GM19324 (cell line): ENCODE measurements around the gene CDH13.

Experiments used
- ATAC-seq: cut with Tn5 transposase; IDR thresholded peaks from one replicate; pipeline ENCODE4 v1.9.1; 2021; ENCODE audit warnings: mild to moderate bottlenecking, moderate library complexity; ENCODE audit not compliant: unreplicated experiment, low FRiP score

CDH13 gene

DNA sequence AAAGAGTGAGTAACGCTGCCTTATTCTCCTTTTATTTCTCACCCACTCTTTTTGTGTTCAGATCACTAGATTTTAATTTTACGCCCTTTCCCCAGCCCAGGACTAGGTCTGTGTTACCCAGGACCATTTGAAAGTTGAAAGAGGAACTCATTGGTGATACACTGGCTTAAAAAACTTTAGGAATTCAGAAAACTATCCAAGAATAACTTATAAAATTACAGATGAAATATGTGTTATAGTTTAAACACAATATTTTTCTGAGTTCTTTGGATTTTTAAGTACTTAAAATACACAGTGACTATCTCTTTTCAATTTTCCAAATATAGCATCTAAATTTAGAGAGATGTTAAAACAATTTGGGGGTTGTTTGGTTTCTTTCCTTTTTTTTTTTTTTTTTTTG, 385.2 kb downstream of the CDH13 start:
- no peak for ATAC-seq

DNA sequence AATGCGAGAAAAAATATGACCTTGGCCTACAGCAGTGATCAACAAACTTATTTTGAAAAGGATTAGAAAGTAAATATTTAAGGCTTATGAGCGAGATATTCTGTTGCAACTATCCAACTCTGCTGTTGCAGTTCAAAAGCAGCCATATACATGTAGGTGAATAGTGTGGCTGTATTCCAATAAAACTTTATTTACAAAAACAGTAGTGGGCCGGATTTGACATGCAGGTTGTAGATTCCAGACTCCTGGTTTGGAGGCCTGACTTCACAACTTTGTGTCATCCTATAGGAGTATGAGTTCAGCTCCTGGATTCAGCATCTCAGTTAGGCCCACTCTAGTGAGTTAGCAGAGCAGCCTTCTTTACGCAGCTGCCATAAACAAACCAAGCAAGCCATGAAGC, 386.3 kb downstream of the CDH13 start:
- ATAC-seq, result no peak

DNA sequence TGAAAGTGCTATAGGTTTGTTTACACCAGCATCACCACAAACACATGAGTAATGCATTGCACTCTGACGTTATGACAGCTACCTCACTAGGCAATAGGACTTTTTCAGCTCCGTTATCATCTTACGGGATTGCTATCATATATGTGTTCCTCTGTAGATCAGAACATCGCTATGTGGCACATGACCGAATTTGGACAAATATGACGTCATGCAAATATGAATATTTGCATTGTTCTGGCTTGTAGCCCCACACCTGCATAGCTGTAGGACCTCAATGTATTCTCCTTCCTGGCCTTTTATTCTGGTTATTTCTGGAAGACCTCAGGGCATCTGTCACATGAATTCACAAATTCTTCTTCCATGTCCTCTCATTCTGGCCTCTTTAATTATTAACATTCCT, 393.2 kb downstream of the CDH13 start:
- ATAC-seq, result no peak

DNA sequence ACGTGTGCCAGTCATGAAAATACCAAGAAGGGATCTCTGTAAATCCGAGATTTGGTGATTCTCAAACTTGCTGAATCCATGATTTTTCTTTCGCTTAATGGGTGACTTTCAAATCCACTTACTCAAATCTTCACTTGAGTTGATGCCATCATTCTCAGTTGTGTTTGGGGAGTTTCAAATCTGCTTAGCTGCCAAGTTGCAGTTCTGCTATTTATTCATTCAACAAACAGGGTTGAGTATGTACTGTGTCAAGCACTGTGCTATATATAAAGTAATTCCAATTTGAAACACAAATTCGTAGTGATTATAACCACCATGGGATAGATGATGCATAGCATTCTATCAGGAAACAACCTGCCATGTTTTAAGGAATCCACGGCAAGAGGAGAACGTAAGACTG, 394.3 kb downstream of the CDH13 start:
- ATAC-seq, result no peak

DNA sequence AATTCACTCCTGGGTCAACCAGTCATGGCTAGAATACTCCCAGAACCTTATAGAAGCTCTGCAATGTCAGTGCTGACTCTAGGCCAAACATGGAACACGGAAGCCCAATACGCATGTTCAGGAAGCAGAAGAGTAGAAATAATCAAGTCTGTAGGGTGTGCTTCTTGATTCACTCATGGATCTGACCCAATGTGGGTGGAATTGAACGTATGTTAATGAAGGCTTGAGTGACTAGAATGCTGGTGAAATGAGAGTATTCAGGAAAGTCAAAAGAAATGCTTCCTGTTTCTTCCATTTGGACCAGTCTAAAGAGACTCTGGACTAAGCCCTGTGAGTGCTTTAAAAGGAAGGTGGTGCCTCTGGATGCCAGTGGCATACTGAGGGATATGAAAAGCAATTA, 395.0 kb downstream of the CDH13 start:
- no peak for ATAC-seq

DNA sequence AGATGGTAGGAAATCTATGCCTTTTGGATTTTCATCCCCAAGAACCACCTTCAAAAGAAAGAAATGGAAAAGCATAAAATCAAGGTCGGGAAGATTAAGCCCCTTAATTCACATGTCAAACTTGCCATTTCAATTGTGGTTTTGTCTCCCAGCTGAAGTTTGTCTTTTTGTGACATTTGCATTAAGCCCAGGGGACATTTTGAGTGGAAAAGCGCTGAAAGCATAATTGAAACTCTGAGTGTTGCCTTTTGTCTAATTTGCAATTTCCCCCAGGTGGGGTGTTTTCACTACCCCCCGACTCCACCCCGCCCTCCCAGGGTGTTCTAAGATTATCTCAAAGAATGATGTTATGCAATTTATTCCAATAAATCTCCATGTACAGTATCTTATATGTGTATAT, 396.2 kb downstream of the CDH13 start:
- no peak for ATAC-seq

DNA sequence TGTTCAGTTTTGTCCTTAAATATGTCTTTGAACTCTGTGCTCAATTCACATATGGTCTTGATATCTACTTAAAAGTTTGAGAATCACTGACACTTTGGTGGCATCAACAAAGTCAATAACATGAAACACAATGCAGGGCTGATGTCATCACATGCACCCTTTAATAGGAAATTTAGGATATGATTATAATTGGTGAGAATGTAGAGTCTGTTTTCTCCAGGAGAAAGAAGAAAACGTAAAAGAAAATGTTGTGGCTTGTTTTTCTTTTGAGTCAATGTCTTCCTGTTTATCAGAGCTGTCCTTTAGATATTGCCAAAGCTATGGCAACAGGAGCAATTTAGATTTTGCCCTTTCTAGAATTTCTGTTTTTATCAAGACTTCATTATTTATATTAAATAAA, 396.9 kb downstream of the CDH13 start:
- ATAC-seq, result no peak

DNA sequence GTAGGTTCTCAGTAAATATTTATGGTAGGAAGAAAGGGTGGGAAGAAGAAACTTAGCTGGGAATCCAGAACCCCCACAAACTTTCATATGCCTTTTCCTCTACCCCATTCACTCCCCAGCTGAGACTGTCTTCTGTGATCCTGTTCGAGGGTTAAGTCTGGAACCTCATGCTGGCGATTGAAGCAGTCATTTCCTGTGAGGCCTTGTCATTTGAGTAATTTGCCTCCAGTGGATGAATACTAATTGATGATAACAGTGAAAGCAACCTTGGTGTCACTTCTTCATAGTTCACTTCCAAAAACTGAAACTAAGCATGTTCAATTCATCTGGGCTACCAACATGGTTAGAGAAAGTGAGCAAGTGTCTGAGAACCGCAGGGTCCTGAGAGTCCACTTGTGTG, 401.2 kb downstream of the CDH13 start:
- ATAC-seq, result no peak

DNA sequence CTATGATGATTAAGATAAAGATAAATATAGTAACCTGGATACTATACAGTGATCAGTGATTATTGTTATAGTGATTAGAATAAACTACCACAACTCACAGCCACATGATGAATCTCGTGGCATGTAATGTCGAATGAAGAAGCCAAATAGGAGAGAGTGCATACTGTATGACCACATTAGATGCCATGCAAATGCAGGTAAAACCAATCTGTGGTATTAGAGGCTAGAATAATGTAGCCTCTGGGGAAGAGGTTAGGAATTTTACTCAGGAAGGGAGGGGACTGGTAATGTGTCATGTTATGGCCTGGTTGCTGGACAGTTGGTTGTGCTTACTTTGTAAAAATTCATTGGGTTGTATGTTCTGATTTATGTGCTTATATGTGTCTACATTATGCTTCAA, 402.7 kb downstream of the CDH13 start:
- no peak for ATAC-seq

DNA sequence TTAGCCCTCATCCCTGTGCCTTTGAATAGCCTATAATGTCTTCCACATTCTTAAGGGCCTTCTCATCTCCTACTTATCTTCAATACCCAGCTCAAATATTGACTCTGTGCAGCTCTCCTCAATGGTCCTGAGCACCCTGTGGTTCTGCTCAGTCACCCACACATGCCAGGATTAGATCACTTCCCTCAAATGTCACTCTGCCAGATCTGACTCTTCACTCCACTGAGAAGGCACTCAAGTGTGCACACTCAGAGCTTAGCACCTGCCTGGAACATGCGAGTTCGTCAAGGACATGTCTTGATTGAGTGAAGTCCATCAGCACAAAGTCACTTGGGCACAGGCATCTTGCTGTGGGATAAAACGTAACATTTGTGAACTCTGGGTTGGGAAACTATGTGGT, 404.8 kb downstream of the CDH13 start:
- ATAC-seq, result no peak

DNA sequence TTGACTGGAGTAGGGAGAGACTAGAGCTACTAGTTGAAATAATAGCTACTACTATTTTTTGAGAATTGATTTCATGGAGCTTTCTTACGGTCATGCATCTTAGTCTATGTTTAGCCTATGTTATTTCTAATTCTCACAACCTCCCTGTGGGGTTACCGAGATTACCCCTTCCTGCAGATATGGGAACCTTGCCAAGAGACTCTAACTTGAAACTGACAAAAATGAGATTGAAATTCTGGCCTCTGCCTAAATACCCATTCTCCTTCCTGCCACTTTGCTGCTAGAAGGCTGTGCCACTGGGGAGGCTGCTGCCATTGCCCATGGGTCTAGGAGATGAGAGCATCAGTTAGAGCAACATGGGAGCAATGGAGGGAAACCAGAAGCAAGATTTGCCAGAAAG, 410.3 kb downstream of the CDH13 start:
- ATAC-seq, result no peak

DNA sequence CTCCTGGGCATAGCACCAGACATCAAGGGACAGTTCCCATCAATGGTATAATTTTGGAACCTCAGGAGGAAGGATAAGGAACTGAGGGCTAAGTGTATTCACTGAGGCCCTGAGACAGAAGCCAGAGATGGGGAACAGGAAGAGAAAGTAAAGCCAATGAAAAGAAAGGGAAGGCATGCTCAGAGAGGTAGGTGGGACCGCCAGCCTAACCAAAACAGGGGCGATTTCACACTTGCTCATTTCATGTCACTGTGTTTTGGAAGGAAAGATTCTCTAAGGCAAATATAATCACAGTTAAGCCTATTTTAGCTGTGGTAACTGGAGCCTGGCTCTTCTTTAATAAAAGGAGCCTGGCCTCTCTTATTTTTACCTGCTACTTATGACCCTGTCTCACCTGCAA, 411.1 kb downstream of the CDH13 start:
- ATAC-seq, result no peak

DNA sequence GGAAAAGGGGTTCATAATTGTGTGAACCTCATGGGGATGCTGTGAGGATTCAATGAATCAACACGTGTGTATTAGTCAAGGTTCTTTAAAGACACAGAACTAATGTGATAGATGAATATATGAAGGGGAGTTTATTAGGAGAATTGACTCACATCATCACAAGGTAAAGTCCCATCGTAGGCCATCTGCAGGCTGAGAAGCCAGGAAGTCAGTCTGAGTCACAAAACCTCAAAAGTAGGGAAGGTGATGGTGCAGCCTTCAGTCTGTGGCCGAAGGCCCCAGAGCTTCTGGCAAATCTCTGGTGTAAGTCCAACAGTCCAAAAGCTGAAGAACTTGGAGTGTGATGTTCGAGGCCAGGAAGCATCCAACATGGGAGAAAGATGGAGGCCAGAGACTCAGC, 413.4 kb downstream of the CDH13 start:
- no peak for ATAC-seq

DNA sequence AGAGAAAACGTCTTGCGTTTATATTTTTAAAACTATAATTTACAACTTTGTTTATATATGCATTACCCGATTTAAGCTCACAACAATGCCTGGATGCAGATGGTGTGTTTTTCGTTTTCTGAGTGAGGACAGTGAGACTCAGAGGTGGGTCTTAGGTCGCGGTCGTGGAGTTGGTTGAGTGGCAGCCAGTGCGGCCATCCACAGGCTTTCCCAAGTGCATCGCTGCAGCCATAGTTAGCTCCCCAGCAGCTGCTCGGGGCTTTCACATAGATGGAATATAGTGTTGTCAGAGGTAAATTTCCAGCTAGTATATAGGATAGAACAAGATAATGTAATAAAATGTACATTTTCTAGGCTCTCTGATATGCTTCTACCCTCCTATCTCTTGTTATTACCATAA, 417.8 kb downstream of the CDH13 start:
- ATAC-seq, result no peak

DNA sequence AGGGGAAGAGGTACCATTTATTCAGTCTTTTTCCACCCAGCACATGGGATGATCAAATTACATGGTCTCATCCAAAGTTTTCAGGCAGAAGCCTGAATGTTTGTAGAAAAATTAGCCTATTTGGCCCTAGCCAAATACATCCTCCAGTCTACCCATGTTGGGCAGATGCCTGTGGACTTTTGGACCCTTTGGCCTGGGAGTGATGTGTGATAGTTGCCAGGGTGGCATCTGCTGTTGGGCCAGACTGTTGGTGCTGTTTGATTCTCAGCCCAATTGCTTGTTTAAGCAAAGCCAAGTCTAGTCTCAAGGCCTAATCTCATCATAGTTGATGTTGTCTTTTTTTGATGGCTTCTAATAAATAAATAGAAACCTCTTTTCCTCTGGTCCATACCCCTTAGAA, 419.0 kb downstream of the CDH13 start:
- no peak for ATAC-seq

DNA sequence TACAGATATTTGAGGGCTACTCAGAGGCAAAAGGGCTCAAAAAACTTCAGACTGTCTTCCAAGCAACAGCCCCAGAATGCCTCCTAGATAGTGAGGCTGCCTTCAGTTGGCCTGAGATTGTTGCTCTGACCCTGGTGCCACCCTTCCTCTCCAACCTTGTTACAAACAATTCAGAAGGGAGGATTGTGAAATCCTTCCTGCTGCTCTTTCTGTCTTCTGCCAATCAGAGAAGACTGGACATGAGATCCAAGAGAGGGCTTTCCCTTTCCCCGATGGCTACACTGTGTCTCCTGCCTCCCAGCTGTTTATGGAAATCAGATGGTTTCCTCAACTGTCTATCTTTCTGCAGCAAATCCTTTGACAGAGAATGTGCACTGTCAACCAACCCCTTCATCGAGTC, 419.9 kb downstream of the CDH13 start:
- no peak for ATAC-seq

DNA sequence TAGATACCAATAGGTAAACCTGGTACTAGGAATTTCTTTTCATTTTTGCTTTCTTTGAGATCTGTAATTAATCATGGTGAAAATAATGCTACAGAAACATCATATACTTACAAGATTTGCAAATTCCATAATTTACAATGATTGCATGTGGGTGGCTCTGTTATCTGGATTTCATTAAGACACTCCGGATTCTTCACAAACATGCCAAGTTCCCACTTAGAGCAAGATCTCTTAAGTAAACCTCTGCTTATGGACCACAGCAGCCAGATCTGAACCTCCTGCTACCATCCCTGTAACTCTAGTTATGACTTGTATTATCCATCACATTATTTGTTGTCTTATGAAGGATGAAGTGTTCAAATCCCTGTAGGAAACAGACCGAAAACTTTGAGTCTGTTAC, 424.7 kb downstream of the CDH13 start:
- no peak for ATAC-seq

DNA sequence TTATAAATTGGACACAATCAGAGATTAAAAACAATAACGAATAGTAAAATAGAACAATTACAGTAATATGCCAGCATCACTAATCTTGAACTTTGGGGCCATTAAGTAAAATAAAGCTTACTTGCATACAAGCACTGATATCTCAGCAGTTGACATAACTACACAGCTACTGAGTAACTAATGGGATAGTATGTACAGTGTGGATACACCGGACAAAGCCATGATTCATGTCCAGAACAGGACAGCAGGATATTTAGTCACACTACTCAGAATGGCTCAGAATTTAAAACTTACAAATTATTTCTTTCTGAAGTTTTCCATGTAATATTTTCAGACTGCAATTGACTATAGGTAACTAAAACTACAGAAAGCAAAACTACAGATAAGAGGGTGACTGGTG, 427.5 kb downstream of the CDH13 start:
- no peak for ATAC-seq

DNA sequence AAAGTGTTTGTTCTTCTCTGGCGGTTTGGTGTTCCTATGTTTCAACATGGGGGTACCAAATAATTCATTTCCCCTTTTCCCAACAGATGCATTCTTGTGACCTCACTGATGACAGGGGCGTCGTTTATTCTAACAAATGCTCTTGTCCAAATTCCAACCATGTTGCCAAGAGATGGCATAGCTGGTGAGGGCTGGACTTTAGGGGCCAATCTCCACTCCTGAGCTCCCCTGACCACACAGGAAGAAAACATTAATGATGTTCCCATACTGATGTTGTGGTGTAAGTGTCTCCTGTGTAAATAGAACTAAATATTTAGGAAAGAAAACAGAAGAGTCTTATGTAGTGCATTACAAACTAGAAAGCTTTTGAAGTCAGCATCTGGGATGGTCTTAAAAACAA, 431.6 kb downstream of the CDH13 start:
- no peak for ATAC-seq

DNA sequence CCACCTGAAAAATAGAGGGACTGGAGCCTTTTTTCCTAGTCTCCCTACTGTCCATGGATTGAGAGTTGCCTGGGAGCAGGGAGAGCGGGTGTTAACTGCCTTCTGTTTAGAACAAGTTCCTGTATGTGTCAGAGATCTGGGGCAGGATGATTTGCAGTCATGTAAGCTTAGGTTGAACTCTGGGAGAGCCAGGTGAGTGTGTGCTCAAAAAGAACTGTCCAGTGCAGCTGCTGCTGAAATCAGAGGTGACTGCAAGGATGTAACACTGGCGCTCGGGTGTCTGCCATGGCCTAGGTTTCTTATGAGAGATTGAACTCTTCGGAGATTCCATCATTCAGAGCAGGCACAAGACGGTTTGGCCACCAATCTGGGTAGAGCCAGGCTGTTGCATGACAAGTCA, 432.5 kb downstream of the CDH13 start:
- ATAC-seq, result no peak

DNA sequence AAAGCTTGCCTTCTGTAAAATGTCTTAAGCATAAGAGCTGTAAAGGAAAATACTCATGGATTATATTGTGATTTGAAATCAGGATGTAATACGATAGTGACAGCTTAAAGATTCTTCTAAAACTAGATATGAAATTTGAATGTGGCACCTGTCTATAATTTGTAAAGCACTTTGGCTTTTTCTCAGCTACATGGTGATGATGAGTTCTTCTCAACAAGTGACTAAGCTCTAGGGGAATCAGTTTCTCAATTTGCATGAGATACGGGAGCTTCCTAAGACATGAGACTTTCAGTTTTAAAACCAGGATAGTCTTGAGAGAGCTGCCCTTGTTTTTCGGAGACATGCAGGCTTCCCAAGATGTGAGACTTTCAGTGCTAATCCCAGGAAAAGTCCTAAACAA, 439.2 kb downstream of the CDH13 start:
- no peak for ATAC-seq

DNA sequence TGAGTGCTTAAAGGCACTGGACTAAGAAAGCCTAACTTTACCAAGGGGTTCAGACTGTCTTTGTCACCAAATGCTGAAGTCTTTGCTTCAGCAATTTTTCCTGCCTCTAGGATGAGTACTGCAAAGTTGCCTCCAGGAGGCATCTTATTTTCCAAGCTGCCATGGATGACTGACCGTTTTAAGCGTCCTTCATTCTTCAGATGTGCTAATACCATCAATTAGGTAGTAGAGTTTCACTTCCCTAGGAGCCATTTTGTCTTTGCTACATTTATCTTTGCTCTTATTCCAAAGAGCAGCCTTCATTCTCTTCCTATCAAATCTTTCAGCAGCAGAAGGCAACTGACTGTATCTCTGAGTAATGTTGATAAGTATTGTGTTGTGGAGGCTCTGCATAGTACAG, 440.1 kb downstream of the CDH13 start:
- no peak for ATAC-seq

DNA sequence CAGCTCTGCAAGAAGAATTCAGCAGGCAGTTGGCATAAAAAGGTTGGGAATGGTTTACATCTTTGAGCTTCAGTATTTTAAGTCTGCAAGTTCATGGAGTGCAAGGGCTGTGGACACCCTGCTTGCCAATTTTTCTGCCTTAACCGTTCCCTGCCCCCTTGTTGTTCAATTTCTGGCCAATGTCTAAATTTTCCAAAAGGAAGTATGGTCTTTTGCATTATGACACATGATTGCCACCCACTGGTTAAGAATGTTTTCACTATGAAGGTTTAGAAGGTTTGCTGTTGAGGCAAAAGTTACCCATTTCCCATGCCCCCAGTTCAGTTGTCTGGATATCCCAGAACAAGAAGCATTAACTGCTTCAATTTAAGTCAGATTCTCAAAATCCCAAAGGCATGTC, 441.9 kb downstream of the CDH13 start:
- ATAC-seq, result no peak
